HG03097 (cell line): ENCODE measurements around the gene SLC2A2.
A peak's percentile ranks its signal among the peaks of the same experiment; 100 is the strongest.

Experiments
- ATAC-seq: cut with Tn5 transposase; IDR thresholded peaks from one replicate; pipeline ENCODE4 v1.9.1; 2021; ENCODE audit not compliant: unreplicated experiment, low FRiP score

The SLC2A2 gene

GRCh38 chr3:171038342-171038741, 11.8 kb upstream of the SLC2A2 start:
- no peak for ATAC-seq

GRCh38 chr3:171028779-171029232, 2.3 kb upstream of the SLC2A2 start:
- no peak for ATAC-seq

GRCh38 chr3:171028025-171028778, 1.7 kb upstream of the SLC2A2 start:
- ATAC-seq: peak; percentile 70

- no peak for ATAC-seq
These were observed 3.0 kb downstream of the SLC2A2 start for GRCh38 chr3:171023566-171023965.

GRCh38 chr3:171021377-171021776, 5.1 kb downstream of the SLC2A2 start:
- no peak for ATAC-seq

- ATAC-seq: no peak
These were observed 8.2 kb downstream of the SLC2A2 start for GRCh38 chr3:171018156-171018935.

GRCh38 chr3:171013822-171014748, 12.4 kb downstream of the SLC2A2 start:
- ATAC-seq: no peak

GRCh38 chr3:171011873-171012336, 14.6 kb downstream of the SLC2A2 start:
- no peak for ATAC-seq

- ATAC-seq: no peak
These were observed 15.2 kb downstream of the SLC2A2 start for GRCh38 chr3:171011109-171011872.

- ATAC-seq: no peak
These were observed 19.2 kb downstream of the SLC2A2 start for GRCh38 chr3:171007316-171007715.

- no peak for ATAC-seq
These were observed 20.9 kb downstream of the SLC2A2 start for GRCh38 chr3:171005648-171006047.

- no peak for ATAC-seq
These were observed 24.4 kb downstream of the SLC2A2 start for GRCh38 chr3:171001957-171002694.

GRCh38 chr3:171001250-171001893, 25.1 kb downstream of the SLC2A2 start:
- ATAC-seq: no peak

GRCh38 chr3:171000281-171000680, 26.2 kb downstream of the SLC2A2 start:
- ATAC-seq: no peak

GRCh38 chr3:170999737-171000242, 26.7 kb downstream of the SLC2A2 start:
- no peak for ATAC-seq

- ATAC-seq: no peak
These were observed 28.3 kb downstream of the SLC2A2 start for GRCh38 chr3:170997961-170998913.

- no peak for ATAC-seq
These were observed 33.7 kb downstream of the SLC2A2 start for GRCh38 chr3:170992854-170993253.
